Karpas-422 (cell line): ENCODE data around the gene FAM181A. TPM values are rescaled to one million over a fixed set of nuclear protein-coding genes. Genes with fewer than 3 reads are reported as not detected.

Source experiments
- DNase-seq: peaks from one replicate; pipeline ENCODE4 v3.0.0-alpha.2; 2015
- H2AFZ ChIP-seq: fragments of 200-600 bp; sonication (generic); 2 replicates; pipeline ENCODE4 v1.6.1; 2014; ENCODE audit warnings: antibody characterized with exemption, low read length, mixed read lengths
- H3K27ac ChIP-seq: fragments of 200-600 bp; sonication (generic); 2 replicates; pipeline ENCODE4 v1.5.1; 2014; ENCODE audit warnings: mild to moderate bottlenecking, low read length, moderate library complexity
- H3K27me3 ChIP-seq: fragments of 200-600 bp; sonication (generic); 2 replicates; pipeline ENCODE4 v1.6.1; 2014; ENCODE audit warnings: low read length, mixed read lengths
- H3K36me3 ChIP-seq: fragments of 200-600 bp; sonication (generic); 2 replicates; pipeline ENCODE4 v1.6.1; 2014; ENCODE audit warnings: low read length, mixed read lengths; ENCODE audit not compliant: insufficient read depth
- H3K4me1 ChIP-seq: fragments of 200-600 bp; sonication (generic); 2 replicates; pipeline ENCODE4 v1.6.1; 2014; ENCODE audit warnings: mild to moderate bottlenecking, low read length, mixed read lengths
- H3K4me2 ChIP-seq: fragments of 200-600 bp; sonication (generic); 2 replicates; pipeline ENCODE4 v1.6.1; 2014; ENCODE audit warnings: low read length, low read depth, mild to moderate bottlenecking; ENCODE audit not compliant: poor library complexity, severe bottlenecking
- H3K4me3 ChIP-seq: fragments of 200-600 bp; sonication (generic); 2 replicates; pipeline ENCODE4 v1.5.1; 2014; ENCODE audit warnings: mild to moderate bottlenecking, antibody characterized with exemption, low read length, mixed read lengths
- H3K79me2 ChIP-seq: fragments of 200-600 bp; sonication (generic); 2 replicates; pipeline ENCODE4 v1.6.1; 2014; ENCODE audit warnings: mild to moderate bottlenecking, low read length, mixed read lengths
- H3K9ac ChIP-seq: fragments of 200-600 bp; sonication (generic); 2 replicates; pipeline ENCODE4 v1.6.0; 2014; ENCODE audit warnings: low read length
- H3K9me2 ChIP-seq: fragments of 200-600 bp; sonication (generic), shearing (Covaris generic); replicated peaks from 2 replicates; pipeline ENCODE4 v1.6.0; 2014; ENCODE audit warnings: mild to moderate bottlenecking, low read length, moderate library complexity; ENCODE audit not compliant: insufficient read depth
- H3K9me3 ChIP-seq: fragments of 300-700, 200-600 bp; sonication (generic); 2 replicates; pipeline ENCODE4 v1.6.1; 2014; ENCODE audit warnings: low read length, mixed read lengths
- H4K20me1 ChIP-seq: fragments of 200-600 bp; sonication (generic); 2 replicates; pipeline ENCODE4 v1.6.1; 2014; ENCODE audit warnings: mild to moderate bottlenecking, antibody characterized with exemption, low read length, low read depth; ENCODE audit not compliant: insufficient read depth
- total RNA-seq: library from RNA; depleted of rRNA; stranded (reverse); fragments of >200 nt; shearing (Covaris generic); gene quantifications from 2 replicates; pipeline ENCODE4 v1.2.3, GENCODE V29; 2014; ENCODE audit warnings: low replicate concordance

Gene FAM181A
- total RNA-seq, 1 experiment from 2014 or later = not detected

- Histone ChIP-seq H2AFZ (no peak overlapping the region), H3K4me2 (no peak overlapping the region), H3K4me1 (peaks cover 11% of the 10 kb centered on the region), H3K27me3 (no peaks in the 10 kb centered on the region), H3K9me3 (no peaks in the 10 kb centered on the region), H3K9me2 (no peaks in the 10 kb centered on the region), H3K9ac (no peak overlapping the region), H3K79me2 (no peaks in the 10 kb centered on the region), H4K20me1 (no peaks in the 10 kb centered on the region; the same call in 1 of the 2 replicates), H3K36me3 (no peaks in the 10 kb centered on the region), H3K27ac (no peak overlapping the region), H3K4me3 (no peak overlapping the region)
- no peak for DNase-seq
These were observed 26.1 kb downstream of the FAM181A start for GRCh38 chr14:93953263-93953662.

GRCh38 chr14:93953739-93954515 is 26.8 kb downstream of the FAM181A start:
- Histone ChIP-seq H3K4me1 (peaks cover 13% of the 10 kb centered on the region), H3K4me3 (no peak overlapping the region), H3K9me3 (no peaks in the 10 kb centered on the region), H3K9me2 (no peaks in the 10 kb centered on the region), H3K4me2 (no peak overlapping the region), H4K20me1 (no peaks in the 10 kb centered on the region; the same call in 1 of the 2 replicates), H3K27ac (no peak overlapping the region), H3K79me2 (no peaks in the 10 kb centered on the region), H3K9ac (no peak overlapping the region), H3K36me3 (no peaks in the 10 kb centered on the region), H3K27me3 (no peaks in the 10 kb centered on the region), H2AFZ (no peak overlapping the region)
- no peak for DNase-seq

GRCh38 chr14:93954516-93954830 is 27.3 kb downstream of the FAM181A start:
- H3K9me3 ChIP-seq = no peaks in the 10 kb centered on the region
- no peak overlapping the region for H3K4me3 ChIP-seq
- no peaks in the 10 kb centered on the region for H3K9me2 ChIP-seq
- H3K9ac ChIP-seq = no peak overlapping the region
- no peaks in the 10 kb centered on the region for H3K36me3 ChIP-seq
- H4K20me1 ChIP-seq = no peaks in the 10 kb centered on the region; the same call in 1 of the 2 replicates
- peaks cover 19% of the 10 kb centered on the region for H3K4me1 ChIP-seq
- no peak overlapping the region for H3K27ac ChIP-seq
- H3K79me2 ChIP-seq = no peaks in the 10 kb centered on the region
- DNase-seq = no peak
- H2AFZ ChIP-seq = no peak overlapping the region
- H3K4me2 ChIP-seq = no peak overlapping the region
- no peaks in the 10 kb centered on the region for H3K27me3 ChIP-seq

GRCh38 chr14:93954900-93955849 is 28.0 kb downstream of the FAM181A start:
- no peaks in the 10 kb centered on the region for H3K79me2 ChIP-seq
- no peaks in the 10 kb centered on the region for H3K9me2 ChIP-seq
- no peaks in the 10 kb centered on the region; the same call in 1 of the 2 replicates for H4K20me1 ChIP-seq
- no peaks in the 10 kb centered on the region for H3K27me3 ChIP-seq
- H3K9me3 ChIP-seq = no peaks in the 10 kb centered on the region
- peak overlapping the region; percentile 35 for H3K9ac ChIP-seq
- no peaks in the 10 kb centered on the region for H3K36me3 ChIP-seq
- DNase-seq = peak; percentile 79
- H3K4me2 ChIP-seq = peak overlapping the region; percentile 45
- no peak overlapping the region for H3K27ac ChIP-seq
- H2AFZ ChIP-seq = peak overlapping the region; percentile 16; the same call in 1 of the 2 replicates
- peak overlapping the region; percentile 38; the same call in 1 of the 2 replicates for H3K4me3 ChIP-seq
- H3K4me1 ChIP-seq = peaks cover 26% of the 10 kb centered on the region

GRCh38 chr14:93955850-93956481 is 28.8 kb downstream of the FAM181A start:
- peak overlapping the region; percentile 38; the same call in 1 of the 2 replicates for H3K4me3 ChIP-seq
- peak overlapping the region; percentile 35 for H3K9ac ChIP-seq
- peak overlapping the region; percentile 45 for H3K4me2 ChIP-seq
- no peaks in the 10 kb centered on the region; the same call in 1 of the 2 replicates for H4K20me1 ChIP-seq
- H3K9me2 ChIP-seq = no peaks in the 10 kb centered on the region
- no peaks in the 10 kb centered on the region for H3K36me3 ChIP-seq
- H3K79me2 ChIP-seq = no peaks in the 10 kb centered on the region
- peak overlapping the region; percentile 16; the same call in 1 of the 2 replicates for H2AFZ ChIP-seq
- H3K4me1 ChIP-seq = peaks cover 26% of the 10 kb centered on the region
- H3K9me3 ChIP-seq = no peaks in the 10 kb centered on the region
- H3K27me3 ChIP-seq = no peaks in the 10 kb centered on the region
- no peak for DNase-seq
- H3K27ac ChIP-seq = no peak overlapping the region

- no peaks in the 10 kb centered on the region for H4K20me1 ChIP-seq
- H3K4me3 ChIP-seq = no peak overlapping the region
- H3K79me2 ChIP-seq = no peaks in the 10 kb centered on the region
- H2AFZ ChIP-seq = no peak overlapping the region
- peaks cover 26% of the 10 kb centered on the region for H3K4me1 ChIP-seq
- H3K36me3 ChIP-seq = no peaks in the 10 kb centered on the region
- no peaks in the 10 kb centered on the region for H3K9me3 ChIP-seq
- no peak overlapping the region for H3K9ac ChIP-seq
- H3K4me2 ChIP-seq = no peak overlapping the region
- DNase-seq = no peak
- no peaks in the 10 kb centered on the region for H3K9me2 ChIP-seq
- no peaks in the 10 kb centered on the region for H3K27me3 ChIP-seq
- H3K27ac ChIP-seq = no peak overlapping the region
These were observed 29.6 kb downstream of the FAM181A start for GRCh38 chr14:93956514-93957332.

GRCh38 chr14:93957333-93957710 is 30.2 kb downstream of the FAM181A start:
- Histone ChIP-seq H3K27me3 (no peaks in the 10 kb centered on the region), H4K20me1 (no peaks in the 10 kb centered on the region), H3K36me3 (no peaks in the 10 kb centered on the region), H3K27ac (no peak overlapping the region), H3K9me2 (no peaks in the 10 kb centered on the region), H3K4me3 (no peak overlapping the region), H3K4me2 (no peak overlapping the region), H3K9me3 (no peaks in the 10 kb centered on the region), H2AFZ (no peak overlapping the region), H3K79me2 (no peaks in the 10 kb centered on the region), H3K9ac (no peak overlapping the region), H3K4me1 (peaks cover 27% of the 10 kb centered on the region)
- DNase-seq = no peak
